H1 (cell line): ENCODE measurements around the gene COL16A1. TPM values are rescaled to one million over a fixed set of nuclear protein-coding genes. Genes with fewer than 3 reads are reported as not detected.
A peak's percentile ranks its signal among the peaks of the same experiment; 100 is the strongest.

Experiments
- CTCF ChIA-PET: fragments of 300-600 bp; sonication (Branson Sonifier 250); formaldehyde crosslinking; loops from one replicate; lab custom pipeline; 2021; ENCODE audit not compliant: partially characterized antibody; lab: Charles Lee
- POLR2A ChIA-PET: fragments of 300-600 bp; sonication (Branson Sonifier 250); formaldehyde crosslinking; loops from one replicate; lab custom pipeline; 2021; ENCODE audit warnings: inconsistent platforms; ENCODE audit not compliant: partially characterized antibody; lab: Charles Lee
- DNase-seq, 2 experiments: peaks; one replicate each; pipeline versions ENCODE4 v3.0.0 to v3.0.0-alpha.2; 2010 to 2022; ENCODE audit warnings: low spot score in 2 of 2, low read depth in 1 of 2, mixed read lengths in 1 of 2
- FAIRE-seq: peaks from 2 replicates; lab custom pipeline; 2011; peaks lifted over from hg19 to GRCh38; lab: Jason Lieb, UNC
- H2AFZ ChIP-seq: 2 replicates; pipeline ENCODE4 v1.8.1; 2012; ENCODE audit warnings: low read length, inconsistent platforms
- H2AK5ac ChIP-seq: 2 replicates; pipeline ENCODE4 v1.6.1; 2013; ENCODE audit warnings: low read depth, low read length
- H2BK120ac ChIP-seq: replicated peaks from 2 replicates; pipeline ENCODE3; 2013; ENCODE audit warnings: low read depth, low read length, inconsistent platforms
- H2BK12ac ChIP-seq: 2 replicates; pipeline ENCODE4 v1.6.1; 2013; ENCODE audit warnings: low read depth, low read length
- H2BK15ac ChIP-seq: 2 replicates; pipeline ENCODE4 v1.6.1; 2013; ENCODE audit warnings: low read length
- H2BK20ac ChIP-seq: 2 replicates; pipeline ENCODE4 v1.6.1; 2013; ENCODE audit warnings: low read length
- H2BK5ac ChIP-seq: 2 replicates; pipeline ENCODE4 v1.6.1; 2013; ENCODE audit warnings: low read depth, low read length
- H3K14ac ChIP-seq: 2 replicates; pipeline ENCODE4 v1.6.1; 2013; ENCODE audit warnings: inconsistent platforms; ENCODE audit not compliant: insufficient read length
- H3K18ac ChIP-seq: 2 replicates; pipeline ENCODE4 v1.6.1; 2013; ENCODE audit warnings: low read length; ENCODE audit errors: extremely low read depth
- H3K23ac ChIP-seq: 2 replicates; pipeline ENCODE4 v1.6.1; 2013; ENCODE audit warnings: inconsistent platforms; ENCODE audit not compliant: insufficient read length
- H3K23me2 ChIP-seq: 2 replicates; pipeline ENCODE4 v1.6.1; 2013; ENCODE audit warnings: low read depth, low read length
- H3K27ac ChIP-seq: 2 replicates; pipeline ENCODE4 v1.6.1; 2011; ENCODE audit warnings: low read depth, low read length, inconsistent platforms
- H3K27me3 ChIP-seq, 4 experiments: replicated peaks in 1 of 4; 1 replicate in 1 of 4; 2 replicates in 3 of 4; pipeline versions ENCODE4 v1.6.1 to v1.8.1; 2011 to 2013; ENCODE audit warnings: low read length in 3 of 4, mild to moderate bottlenecking in 3 of 4, inconsistent platforms in 2 of 4, mixed read lengths in 2 of 4, moderate library complexity in 1 of 4; ENCODE audit not compliant: control insufficient read depth in 3 of 4, insufficient read depth in 3 of 4; ENCODE audit errors: extremely low read depth in 1 of 4
- H3K36me3 ChIP-seq, 4 experiments: 2 replicates each; pipeline versions ENCODE4 v1.6.1 to v1.8.1; 2011 to 2013; ENCODE audit warnings: mild to moderate bottlenecking in 4 of 4, low read length in 3 of 4, moderate library complexity in 2 of 4, control low read depth in 1 of 4, inconsistent platforms in 1 of 4; ENCODE audit not compliant: insufficient read depth in 4 of 4, control insufficient read depth in 2 of 4
- H3K4ac ChIP-seq: replicated peaks from 2 replicates; pipeline ENCODE3; 2013; ENCODE audit warnings: low read length, low read depth, mixed read lengths, inconsistent platforms; ENCODE audit not compliant: insufficient read length
- H3K4me1 ChIP-seq, 4 experiments: replicated peaks in 1 of 4; 1 replicate in 1 of 4; 2 replicates in 3 of 4; pipeline versions ENCODE4 v1.6.1 to v1.8.1; 2011 to 2013; ENCODE audit warnings: low read length in 3 of 4, inconsistent platforms in 2 of 4, mixed read lengths in 1 of 4; ENCODE audit not compliant: insufficient read depth in 4 of 4, control insufficient read depth in 3 of 4
- H3K4me2 ChIP-seq, 2 experiments: 2 replicates each; pipeline versions ENCODE4 v1.6.1 to v1.8.1; 2011 to 2013; ENCODE audit warnings: low read depth in 2 of 2, low read length in 2 of 2, control low read depth in 1 of 2, inconsistent platforms in 1 of 2, mild to moderate bottlenecking in 1 of 2; ENCODE audit not compliant: insufficient read depth in 1 of 2
- H3K4me3 ChIP-seq, 4 experiments: fragments of 200-600, 300-600 bp in 1 of 4; sonication (generic), shearing (Covaris generic), sonication (Bioruptor Twin) in 1 of 4; 2 replicates each; pipeline versions ENCODE4 v1.5.1 to v1.8.1; 2011 to 2016; ENCODE audit warnings: low read length in 4 of 4, low read depth in 3 of 4, control low read depth in 2 of 4, inconsistent platforms in 2 of 4, mild to moderate bottlenecking in 2 of 4, mixed read lengths in 1 of 4, moderate library complexity in 1 of 4; ENCODE audit not compliant: insufficient read depth in 2 of 4; ENCODE audit errors: extremely low read depth in 1 of 4
- H3K56ac ChIP-seq: replicated peaks from 2 replicates; pipeline ENCODE3; 2013; ENCODE audit warnings: low read depth, mild to moderate bottlenecking, mixed read lengths, low read length, inconsistent platforms; ENCODE audit not compliant: insufficient read length
- H3K79me1 ChIP-seq: 2 replicates; pipeline ENCODE4 v1.6.1; 2013; ENCODE audit warnings: low read depth, low read length, control low read depth
- H3K79me2 ChIP-seq, 2 experiments: 2 replicates each; pipeline versions ENCODE4 v1.6.1 to v1.8.1; 2012 to 2013; ENCODE audit warnings: low read length in 2 of 2, mild to moderate bottlenecking in 2 of 2, inconsistent platforms in 1 of 2; ENCODE audit not compliant: insufficient read depth in 2 of 2, control insufficient read depth in 1 of 2
- H3K9ac ChIP-seq, 4 experiments: replicated peaks in 1 of 4; 1 replicate in 1 of 4; 2 replicates in 3 of 4; pipeline versions ENCODE4 v1.6.1 to v1.8.1; 2011 to 2013; ENCODE audit warnings: low read depth in 3 of 4, low read length in 3 of 4, control low read depth in 2 of 4, mild to moderate bottlenecking in 2 of 4, moderate library complexity in 2 of 4, inconsistent platforms in 1 of 4; ENCODE audit errors: extremely low read depth in 1 of 4
- H3K9me3 ChIP-seq, 2 experiments: 2 replicates each; pipeline versions ENCODE4 v1.6.1 to v1.8.1; 2012 to 2013; ENCODE audit warnings: mild to moderate bottlenecking in 2 of 2, moderate library complexity in 2 of 2, control low read depth in 1 of 2, inconsistent platforms in 1 of 2, low read depth in 1 of 2, low read length in 1 of 2, mixed read lengths in 1 of 2; ENCODE audit not compliant: insufficient read depth in 2 of 2
- H4K20me1 ChIP-seq, 2 experiments: replicated peaks in 1 of 2; 2 replicates each; pipeline versions ENCODE3 to v1.8.1; 2011 to 2013; ENCODE audit warnings: inconsistent platforms in 2 of 2, low read length in 2 of 2, mild to moderate bottlenecking in 1 of 2; ENCODE audit not compliant: insufficient read depth in 2 of 2, control insufficient read depth in 1 of 2
- H4K5ac ChIP-seq: 2 replicates; pipeline ENCODE4 v1.6.1; 2013; ENCODE audit warnings: low read length, low read depth, mixed read lengths, inconsistent platforms; ENCODE audit not compliant: insufficient read length
- H4K8ac ChIP-seq: 2 replicates; pipeline ENCODE4 v1.8.0; 2013; ENCODE audit warnings: mild to moderate bottlenecking, moderate library complexity, low read length, inconsistent platforms; ENCODE audit not compliant: insufficient read depth; ENCODE audit errors: extremely low read depth
- H4K91ac ChIP-seq: replicated peaks from 2 replicates; pipeline ENCODE3; 2013; ENCODE audit warnings: low read length, mixed read lengths, inconsistent platforms; ENCODE audit not compliant: insufficient read length
- CBX5 ChIP-seq: fragments of 300-800, 300-1000 bp; sonication (generic); IDR thresholded peaks from 2 replicates; pipeline ENCODE4 v1.7.1; 2016; ENCODE audit warnings: antibody characterized with exemption, low read length, low read depth
- CEBPB ChIP-seq: IDR thresholded peaks from 2 replicates; pipeline ENCODE4 v1.6.1; 2012; ENCODE audit warnings: low read depth, low read length
- EZH2 ChIP-seq: fragments of 200-600 bp; sonication (generic); IDR thresholded peaks from 2 replicates; pipeline ENCODE4 v1.7.1; 2012; ENCODE audit warnings: low read depth, mild to moderate bottlenecking, moderate library complexity, low read length, inconsistent platforms; ENCODE audit not compliant: severe bottlenecking
- GABPA ChIP-seq: IDR thresholded peaks from 2 replicates; pipeline ENCODE4 v1.6.1; 2011; ENCODE audit warnings: mild to moderate bottlenecking, low read length, moderate library complexity, borderline replicate concordance; ENCODE audit not compliant: insufficient read depth
- HDAC2 ChIP-seq, 2 experiments: fragments of 300-600 bp in 1 of 2; sonication (generic) in 1 of 2; IDR thresholded peaks; 2 replicates each; pipeline ENCODE4 v1.6.1; 2011 to 2012; ENCODE audit warnings: low read depth in 2 of 2, low read length in 2 of 2, mild to moderate bottlenecking in 2 of 2, moderate library complexity in 2 of 2, borderline replicate concordance in 1 of 2, inconsistent platforms in 1 of 2
- RAD21 ChIP-seq, 2 experiments: IDR thresholded peaks in 1 of 2; conservative IDR thresholded peaks in 1 of 2; 2 replicates each; pipeline ENCODE4 v1.6.1; 2011; ENCODE audit warnings: low read depth in 2 of 2, low read length in 2 of 2, improper control_type of control experiment in 1 of 2, inconsistent platforms in 1 of 2, mild to moderate bottlenecking in 1 of 2, moderate library complexity in 1 of 2
- RBBP5 ChIP-seq: IDR thresholded peaks from 2 replicates; pipeline ENCODE4 v1.7.1; 2012; ENCODE audit warnings: low read depth, mild to moderate bottlenecking, inconsistent platforms, low read length, moderate library complexity, borderline replicate concordance
- TBP ChIP-seq: IDR thresholded peaks from 2 replicates; pipeline ENCODE4 v1.6.1; 2011; ENCODE audit warnings: low read depth, low read length, improper control_type of control experiment
- WGBS, 2 experiments: shearing (Covaris generic) in 1 of 2; methylation state at CpG; one replicate each; pipeline versions ENCODE4 v1.1.6 to v1.1.7; 2013 to 2015; ENCODE audit warnings: low lambda C conversion rate in 2 of 2, mixed read lengths in 2 of 2, inconsistent platforms in 1 of 2, low coverage in 1 of 2, missing lambda C conversion rate in 1 of 2; ENCODE audit not compliant: insufficient replicate concordance in 2 of 2, insufficient coverage in 1 of 2, insufficient read length in 1 of 2; ENCODE audit errors: extremely low coverage in 1 of 2, missing lambda C conversion rate in 1 of 2; 5-methylcytosine and 5-hydroxymethylcytosine counted together
- polyA plus RNA-seq, 7 experiments: library from polyadenylated mRNA; depleted of rRNA in 3 of 7; stranded (reverse) in 5 of 7; unstranded in 2 of 7; fragments of >200 nt in 5 of 7; fragments of 200-250 nt in 2 of 7; gene quantifications; 1 replicate in 5 of 7; 2 replicates in 1 of 7; 4 replicates in 1 of 7; pipeline versions ENCODE4 v1.2.1 to v1.2.3, GENCODE V29; 2011 to 2013; ENCODE audit warnings: missing spikeins in 2 of 7, mixed read lengths in 2 of 7
- total RNA-seq: library from RNA; stranded (reverse); fragmentation: NEBNext Ultra II Directional; extraction: Animal tissue kit (Norgen Biotek cat#: 25700); gene quantifications from 2 replicates; pipeline ENCODE4 v1.2.1, GENCODE V29; 2021
- TF ChIP-seq, protein P1 (sequence below): IDR thresholded peaks from 2 replicates; pipeline ENCODE4 v1.6.1; 2012; ENCODE audit warnings: low read length, inconsistent platforms

Gene COL16A1
- total and polyA plus RNA-seq, 2 of the 8 experiments (the other 6 are each of a cell fraction or from before 2014, with no cell fraction given), result 2.0 to 10.5 TPM

DNA sequence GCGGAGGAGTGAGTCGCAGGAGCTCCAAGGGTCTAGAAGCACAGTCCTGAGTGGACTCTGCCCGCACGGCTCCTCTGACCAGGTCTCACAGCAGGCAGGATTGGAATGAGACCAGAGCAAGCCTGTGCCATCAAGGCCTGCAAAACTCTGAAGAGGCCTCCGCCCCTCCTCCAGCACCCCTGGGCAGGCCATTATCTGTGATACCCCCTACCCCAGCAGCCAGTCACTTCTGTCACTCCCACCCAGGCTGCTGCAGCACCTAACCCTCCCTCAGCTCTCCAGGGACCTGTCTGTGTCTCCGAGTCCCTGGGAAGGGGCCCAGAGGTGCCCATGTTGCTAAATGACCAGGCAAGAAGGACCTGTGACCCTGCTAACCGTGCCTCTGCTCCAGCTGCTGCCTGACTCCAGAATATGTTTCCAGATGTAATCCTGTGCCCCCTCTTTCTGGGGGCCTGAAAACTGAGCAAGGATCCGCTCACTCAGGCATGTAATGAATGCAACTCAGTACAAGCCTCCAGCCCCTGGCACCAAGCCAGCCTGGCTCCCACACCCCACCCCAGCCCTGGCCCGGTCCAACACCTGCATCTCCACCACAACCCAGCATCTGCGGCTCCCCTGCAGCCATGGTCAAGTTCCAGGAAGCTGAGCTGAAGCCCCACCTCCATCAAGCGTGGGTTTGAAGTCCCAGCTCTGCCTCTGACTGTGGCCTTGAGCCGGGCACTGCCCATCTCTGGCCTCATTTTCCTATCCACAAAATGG lies 22.1 kb upstream of the COL16A1 start:
- Histone ChIP-seq H3K23ac (no peak overlapping the region), H3K18ac (no peak overlapping the region), H3K4me2 (no peak overlapping the region), H2BK120ac (no peak overlapping the region), H3K9me3 (no peaks in the 10 kb centered on the region), H4K91ac (no peak overlapping the region), H3K4me1 (peaks cover 0 to 5% (median 2%) of the 10 kb centered on the region in 4 experiments; a peak in 2 of 7 replicates), H3K4ac (no peak overlapping the region), H3K14ac (no peak overlapping the region), H3K4me3 (no peak overlapping the region), H2BK12ac (no peak overlapping the region), H3K79me1 (no peaks in the 10 kb centered on the region; the same call in 1 of the 2 replicates), H3K27me3 (no peaks in the 10 kb centered on the region; a peak in 1 of 7 replicates), H3K9ac (no peak overlapping the region), H2BK5ac (no peak overlapping the region), H3K36me3 (peaks cover 0 to 6% (median 0%) of the 10 kb centered on the region in 4 experiments; a peak in 2 of 8 replicates), H2AK5ac (no peak overlapping the region), H4K8ac (peak overlapping the region; percentile 80; the same call in 1 of the 2 replicates), H2BK15ac (no peak overlapping the region), H3K56ac (no peak overlapping the region), H3K23me2 (no peaks in the 10 kb centered on the region), H2AFZ (no peak overlapping the region), H3K79me2 (no peaks in the 10 kb centered on the region), H4K5ac (no peak overlapping the region), H4K20me1 (peaks cover 0 to 6% of the 10 kb centered on the region in 2 experiments), H3K27ac (no peak overlapping the region), H2BK20ac (no peak overlapping the region)
- no peak for DNase-seq
- ChIA-PET CTCF (interaction anchor here (0.6 to 12.9 kb wide), 28 partner anchors 8 to 75 kb away, joined by 3 to 146 read pairs (median 4); partner anchors contain the start of gene ADGRB2), POLR2A (interaction anchor here (0.7 to 1.8 kb wide), 5 partner anchors 9 to 65 kb away, joined by 3 read pairs; no protein-coding TSS in a partner anchor)
- WGBS, 2 experiments, result 86% methylated on average over 12 of the region's 12 CpGs; no CpG with 5 or more reads in 1 of the 2 experiments
- no peak for FAIRE-seq
- TF ChIP-seq CBX5, result no peak
- TF ChIP-seq RAD21 (IDR thresholded peaks at IDR 0.05 in 1 of 2, conservative IDR thresholded peaks at IDR 0.05 in 1 of 2; ENCODE audit: low read depth in 2 of 2, low read length in 2 of 2), result no peak
- TF ChIP-seq CEBPB, result no peak
- no peak for TF ChIP-seq RBBP5
- TF ChIP-seq EZH2, result no peak
- TF ChIP-seq TBP, result no peak
- TF ChIP-seq, protein P1, sequence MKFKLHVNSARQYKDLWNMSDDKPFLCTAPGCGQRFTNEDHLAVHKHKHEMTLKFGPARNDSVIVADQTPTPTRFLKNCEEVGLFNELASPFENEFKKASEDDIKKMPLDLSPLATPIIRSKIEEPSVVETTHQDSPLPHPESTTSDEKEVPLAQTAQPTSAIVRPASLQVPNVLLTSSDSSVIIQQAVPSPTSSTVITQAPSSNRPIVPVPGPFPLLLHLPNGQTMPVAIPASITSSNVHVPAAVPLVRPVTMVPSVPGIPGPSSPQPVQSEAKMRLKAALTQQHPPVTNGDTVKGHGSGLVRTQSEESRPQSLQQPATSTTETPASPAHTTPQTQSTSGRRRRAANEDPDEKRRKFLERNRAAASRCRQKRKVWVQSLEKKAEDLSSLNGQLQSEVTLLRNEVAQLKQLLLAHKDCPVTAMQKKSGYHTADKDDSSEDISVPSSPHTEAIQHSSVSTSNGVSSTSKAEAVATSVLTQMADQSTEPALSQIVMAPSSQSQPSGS, result no peak
- no peak for TF ChIP-seq GABPA
- no peak for TF ChIP-seq HDAC2 (IDR thresholded peaks at IDR 0.05; ENCODE audit: borderline replicate concordance in 1 of 2, low read depth in 2 of 2, low read length in 2 of 2)
